ENCODE results near the gene XPNPEP3.

DNA sequence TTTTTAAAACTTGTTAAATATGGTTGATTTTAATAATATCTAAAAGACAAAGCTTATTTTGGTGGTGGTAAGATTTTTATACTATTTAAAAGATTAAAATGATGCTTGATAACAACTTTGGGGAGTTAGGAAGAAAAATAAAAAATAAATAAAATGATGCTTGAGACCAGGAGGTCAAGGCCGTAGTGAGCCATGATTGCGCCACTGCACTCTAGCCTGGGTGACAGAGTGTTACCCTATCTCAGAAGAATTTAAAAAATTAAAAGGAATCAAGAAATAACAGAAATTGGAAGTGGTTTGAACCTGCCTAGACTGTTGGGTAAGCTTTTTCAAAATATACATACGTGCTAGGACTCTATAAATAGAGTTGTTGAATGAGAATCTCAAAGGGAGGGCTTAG is 17.1 kb downstream of the XPNPEP3 start:
- TF ChIP-seq, protein P1, sequence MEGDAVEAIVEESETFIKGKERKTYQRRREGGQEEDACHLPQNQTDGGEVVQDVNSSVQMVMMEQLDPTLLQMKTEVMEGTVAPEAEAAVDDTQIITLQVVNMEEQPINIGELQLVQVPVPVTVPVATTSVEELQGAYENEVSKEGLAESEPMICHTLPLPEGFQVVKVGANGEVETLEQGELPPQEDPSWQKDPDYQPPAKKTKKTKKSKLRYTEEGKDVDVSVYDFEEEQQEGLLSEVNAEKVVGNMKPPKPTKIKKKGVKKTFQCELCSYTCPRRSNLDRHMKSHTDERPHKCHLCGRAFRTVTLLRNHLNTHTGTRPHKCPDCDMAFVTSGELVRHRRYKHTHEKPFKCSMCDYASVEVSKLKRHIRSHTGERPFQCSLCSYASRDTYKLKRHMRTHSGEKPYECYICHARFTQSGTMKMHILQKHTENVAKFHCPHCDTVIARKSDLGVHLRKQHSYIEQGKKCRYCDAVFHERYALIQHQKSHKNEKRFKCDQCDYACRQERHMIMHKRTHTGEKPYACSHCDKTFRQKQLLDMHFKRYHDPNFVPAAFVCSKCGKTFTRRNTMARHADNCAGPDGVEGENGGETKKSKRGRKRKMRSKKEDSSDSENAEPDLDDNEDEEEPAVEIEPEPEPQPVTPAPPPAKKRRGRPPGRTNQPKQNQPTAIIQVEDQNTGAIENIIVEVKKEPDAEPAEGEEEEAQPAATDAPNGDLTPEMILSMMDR (IDR thresholded peaks at IDR 0.05; ENCODE audit: poor library complexity) = no peak
- TF ChIP-seq EZH2 (IDR thresholded peaks at IDR 0.05; ENCODE audit: borderline replicate concordance) = no peak
- no peak for TF ChIP-seq EZH2phosphoT487 (IDR thresholded peaks at IDR 0.05; ENCODE audit: low read depth, severe bottlenecking, unreplicated experiment)

All from hepatocyte (in vitro differentiated cells).